ENCODE data around the gene ACO2. TPM values are rescaled to one million over a fixed set of nuclear protein-coding genes. Genes with fewer than 3 reads are reported as not detected.

Gene ACO2
- total RNA-seq, 1 donor from 2014 or later: 662 TPM

- intact Hi-C loops (cut with DNase I): no loop called here
- DNase-seq (ENCODE audit: low spot score): no peak
Observed at GRCh38 chr22:41482319-41482935, 13.5 kb downstream of the ACO2 start.

- no peak for DNase-seq (ENCODE audit: low spot score)
- intact Hi-C loops (cut with DNase I): no loop called here
Observed at GRCh38 chr22:41485033-41485432, 16.1 kb downstream of the ACO2 start.

- intact Hi-C loops (cut with DNase I): no loop called here
- no peak for DNase-seq (ENCODE audit: low spot score)
Observed at GRCh38 chr22:41487037-41487935, 18.4 kb downstream of the ACO2 start.

GRCh38 chr22:41488076-41488475 lies 19.2 kb downstream of the ACO2 start:
- DNase-seq (ENCODE audit: low spot score): no peak
- intact Hi-C loops (cut with DNase I): no loop called here

- intact Hi-C loops (cut with DNase I): no loop called here
- no peak for DNase-seq (ENCODE audit: low spot score)
Observed at GRCh38 chr22:41488596-41489385, 19.9 kb downstream of the ACO2 start.

- intact Hi-C loops (cut with DNase I): no loop called here
- DNase-seq (ENCODE audit: low spot score): no peak
Observed at GRCh38 chr22:41491374-41492100, 22.6 kb downstream of the ACO2 start.

- no peak for DNase-seq (ENCODE audit: low spot score)
- intact Hi-C loops (cut with DNase I): no loop called here
Observed at GRCh38 chr22:41498303-41498835, 29.5 kb downstream of the ACO2 start.

- no peak for DNase-seq (ENCODE audit: low spot score)
- intact Hi-C loops (cut with DNase I): no loop called here
Observed at GRCh38 chr22:41499624-41500280, 30.8 kb downstream of the ACO2 start.

GRCh38 chr22:41500303-41500702 lies 31.4 kb downstream of the ACO2 start:
- no peak for DNase-seq (ENCODE audit: low spot score)
- intact Hi-C loops (cut with DNase I): no loop called here

GRCh38 chr22:41501209-41501608 lies 32.3 kb downstream of the ACO2 start:
- no peak for DNase-seq (ENCODE audit: low spot score)
- intact Hi-C loops (cut with DNase I): no loop called here

GRCh38 chr22:41504397-41504796 lies 35.5 kb downstream of the ACO2 start:
- DNase-seq (ENCODE audit: low spot score): no peak
- intact Hi-C loops (cut with DNase I): no loop called here

- intact Hi-C loops (cut with DNase I): no loop called here
- DNase-seq (ENCODE audit: low spot score): no peak
Observed at GRCh38 chr22:41504816-41505215, 35.9 kb downstream of the ACO2 start.

- no peak for DNase-seq (ENCODE audit: low spot score)
- intact Hi-C loops (cut with DNase I): no loop called here
Observed at GRCh38 chr22:41505511-41506220, 36.7 kb downstream of the ACO2 start.

- intact Hi-C loops (cut with DNase I): no loop called here
Observed at GRCh38 chr22:41507330-41508063, 38.6 kb downstream of the ACO2 start.

GRCh38 chr22:41508770-41509170 lies 39.9 kb downstream of the ACO2 start:
- DNase-seq (ENCODE audit: low spot score): no peak
- intact Hi-C loops (cut with DNase I): no loop called here

More at GRCh38 chr22:41507330-41508063, 38.6 kb downstream of the ACO2 start:
- DNase-seq (ENCODE audit: low spot score): no peak

GRCh38 chr22:41511521-41511968 lies 42.6 kb downstream of the ACO2 start:
- no peak for DNase-seq (ENCODE audit: low spot score)
- intact Hi-C loops (cut with DNase I): no loop called here

GRCh38 chr22:41512421-41513194 lies 43.7 kb downstream of the ACO2 start:
- no peak for DNase-seq (ENCODE audit: low spot score)
- intact Hi-C loops (cut with DNase I): no loop called here
